ENCODE measurements around the gene FAM163B. TPM values are rescaled to one million over a fixed set of nuclear protein-coding genes. Genes with fewer than 3 reads are reported as not detected.

FAM163B gene
- total and polyA plus RNA-seq, 4 donors: 2.1 to 4.0 (median 3.4) TPM

DNA sequence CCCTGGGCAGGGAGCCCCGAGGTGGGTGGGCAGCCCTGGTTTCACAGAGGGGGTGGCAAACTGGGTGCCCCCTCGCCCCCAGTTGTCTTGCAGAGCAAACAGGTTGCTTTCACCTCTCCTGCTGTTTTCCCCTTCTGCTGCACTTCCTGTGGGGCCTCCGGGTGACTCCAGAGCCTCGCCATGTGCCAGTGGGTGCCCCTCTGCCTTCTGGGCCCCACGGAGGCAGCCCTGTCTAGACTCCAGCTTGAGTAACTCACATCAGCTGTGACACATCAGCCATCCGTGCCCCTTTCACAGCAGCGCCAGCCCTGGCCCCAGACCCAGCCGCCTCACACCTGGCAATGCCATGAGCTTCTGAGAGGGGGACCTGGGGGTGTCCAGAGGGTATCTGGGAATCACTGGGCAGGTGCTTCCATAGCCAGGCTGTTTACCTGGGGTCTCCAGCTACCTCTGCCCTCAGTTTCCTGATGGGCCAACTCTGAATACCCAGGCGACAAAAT is 37.7 kb downstream of the FAM163B start:
- DNase-seq (ENCODE audit: low spot score): no peak
- TF ChIP-seq YY1 (IDR thresholded peaks at IDR 0.05) (no peak), NR2F2 (IDR thresholded peaks at IDR 0.05) (no peak), GABPA (IDR thresholded peaks at IDR 0.05 in 1 of 2, conservative IDR thresholded peaks at IDR 0.05 in 1 of 2) (no peak), RXRA (IDR thresholded peaks at IDR 0.05) (no peak), JUND (IDR thresholded peaks at IDR 0.05) (no peak), HNF4G (IDR thresholded peaks at IDR 0.05) (no peak), RAD21 (IDR thresholded peaks at IDR 0.05) (no peak), SP1 (IDR thresholded peaks at IDR 0.05) (no peak), TAF1 (conservative IDR thresholded peaks at IDR 0.05) (no peak), HNF4A (conservative IDR thresholded peaks at IDR 0.05) (no peak), EGR1 (IDR thresholded peaks at IDR 0.05; ENCODE audit: low read depth in 2 of 2) (no peak), FOXA2 (IDR thresholded peaks at IDR 0.05) (no peak)
- TF ChIP-seq, protein P1, sequence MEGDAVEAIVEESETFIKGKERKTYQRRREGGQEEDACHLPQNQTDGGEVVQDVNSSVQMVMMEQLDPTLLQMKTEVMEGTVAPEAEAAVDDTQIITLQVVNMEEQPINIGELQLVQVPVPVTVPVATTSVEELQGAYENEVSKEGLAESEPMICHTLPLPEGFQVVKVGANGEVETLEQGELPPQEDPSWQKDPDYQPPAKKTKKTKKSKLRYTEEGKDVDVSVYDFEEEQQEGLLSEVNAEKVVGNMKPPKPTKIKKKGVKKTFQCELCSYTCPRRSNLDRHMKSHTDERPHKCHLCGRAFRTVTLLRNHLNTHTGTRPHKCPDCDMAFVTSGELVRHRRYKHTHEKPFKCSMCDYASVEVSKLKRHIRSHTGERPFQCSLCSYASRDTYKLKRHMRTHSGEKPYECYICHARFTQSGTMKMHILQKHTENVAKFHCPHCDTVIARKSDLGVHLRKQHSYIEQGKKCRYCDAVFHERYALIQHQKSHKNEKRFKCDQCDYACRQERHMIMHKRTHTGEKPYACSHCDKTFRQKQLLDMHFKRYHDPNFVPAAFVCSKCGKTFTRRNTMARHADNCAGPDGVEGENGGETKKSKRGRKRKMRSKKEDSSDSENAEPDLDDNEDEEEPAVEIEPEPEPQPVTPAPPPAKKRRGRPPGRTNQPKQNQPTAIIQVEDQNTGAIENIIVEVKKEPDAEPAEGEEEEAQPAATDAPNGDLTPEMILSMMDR (IDR thresholded peaks at IDR 0.05; ENCODE audit: low read depth, low read length, missing input control): no peak
- TF ChIP-seq, protein P2, sequence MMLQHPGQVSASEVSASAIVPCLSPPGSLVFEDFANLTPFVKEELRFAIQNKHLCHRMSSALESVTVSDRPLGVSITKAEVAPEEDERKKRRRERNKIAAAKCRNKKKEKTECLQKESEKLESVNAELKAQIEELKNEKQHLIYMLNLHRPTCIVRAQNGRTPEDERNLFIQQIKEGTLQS (IDR thresholded peaks at IDR 0.05): no peak
- TF ChIP-seq, protein P3, sequence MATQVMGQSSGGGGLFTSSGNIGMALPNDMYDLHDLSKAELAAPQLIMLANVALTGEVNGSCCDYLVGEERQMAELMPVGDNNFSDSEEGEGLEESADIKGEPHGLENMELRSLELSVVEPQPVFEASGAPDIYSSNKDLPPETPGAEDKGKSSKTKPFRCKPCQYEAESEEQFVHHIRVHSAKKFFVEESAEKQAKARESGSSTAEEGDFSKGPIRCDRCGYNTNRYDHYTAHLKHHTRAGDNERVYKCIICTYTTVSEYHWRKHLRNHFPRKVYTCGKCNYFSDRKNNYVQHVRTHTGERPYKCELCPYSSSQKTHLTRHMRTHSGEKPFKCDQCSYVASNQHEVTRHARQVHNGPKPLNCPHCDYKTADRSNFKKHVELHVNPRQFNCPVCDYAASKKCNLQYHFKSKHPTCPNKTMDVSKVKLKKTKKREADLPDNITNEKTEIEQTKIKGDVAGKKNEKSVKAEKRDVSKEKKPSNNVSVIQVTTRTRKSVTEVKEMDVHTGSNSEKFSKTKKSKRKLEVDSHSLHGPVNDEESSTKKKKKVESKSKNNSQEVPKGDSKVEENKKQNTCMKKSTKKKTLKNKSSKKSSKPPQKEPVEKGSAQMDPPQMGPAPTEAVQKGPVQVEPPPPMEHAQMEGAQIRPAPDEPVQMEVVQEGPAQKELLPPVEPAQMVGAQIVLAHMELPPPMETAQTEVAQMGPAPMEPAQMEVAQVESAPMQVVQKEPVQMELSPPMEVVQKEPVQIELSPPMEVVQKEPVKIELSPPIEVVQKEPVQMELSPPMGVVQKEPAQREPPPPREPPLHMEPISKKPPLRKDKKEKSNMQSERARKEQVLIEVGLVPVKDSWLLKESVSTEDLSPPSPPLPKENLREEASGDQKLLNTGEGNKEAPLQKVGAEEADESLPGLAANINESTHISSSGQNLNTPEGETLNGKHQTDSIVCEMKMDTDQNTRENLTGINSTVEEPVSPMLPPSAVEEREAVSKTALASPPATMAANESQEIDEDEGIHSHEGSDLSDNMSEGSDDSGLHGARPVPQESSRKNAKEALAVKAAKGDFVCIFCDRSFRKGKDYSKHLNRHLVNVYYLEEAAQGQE (IDR thresholded peaks at IDR 0.05): no peak
- TF ChIP-seq, protein P4, sequence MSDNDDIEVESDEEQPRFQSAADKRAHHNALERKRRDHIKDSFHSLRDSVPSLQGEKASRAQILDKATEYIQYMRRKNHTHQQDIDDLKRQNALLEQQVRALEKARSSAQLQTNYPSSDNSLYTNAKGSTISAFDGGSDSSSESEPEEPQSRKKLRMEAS (IDR thresholded peaks at IDR 0.05): no peak
- TF ChIP-seq, protein P5, sequence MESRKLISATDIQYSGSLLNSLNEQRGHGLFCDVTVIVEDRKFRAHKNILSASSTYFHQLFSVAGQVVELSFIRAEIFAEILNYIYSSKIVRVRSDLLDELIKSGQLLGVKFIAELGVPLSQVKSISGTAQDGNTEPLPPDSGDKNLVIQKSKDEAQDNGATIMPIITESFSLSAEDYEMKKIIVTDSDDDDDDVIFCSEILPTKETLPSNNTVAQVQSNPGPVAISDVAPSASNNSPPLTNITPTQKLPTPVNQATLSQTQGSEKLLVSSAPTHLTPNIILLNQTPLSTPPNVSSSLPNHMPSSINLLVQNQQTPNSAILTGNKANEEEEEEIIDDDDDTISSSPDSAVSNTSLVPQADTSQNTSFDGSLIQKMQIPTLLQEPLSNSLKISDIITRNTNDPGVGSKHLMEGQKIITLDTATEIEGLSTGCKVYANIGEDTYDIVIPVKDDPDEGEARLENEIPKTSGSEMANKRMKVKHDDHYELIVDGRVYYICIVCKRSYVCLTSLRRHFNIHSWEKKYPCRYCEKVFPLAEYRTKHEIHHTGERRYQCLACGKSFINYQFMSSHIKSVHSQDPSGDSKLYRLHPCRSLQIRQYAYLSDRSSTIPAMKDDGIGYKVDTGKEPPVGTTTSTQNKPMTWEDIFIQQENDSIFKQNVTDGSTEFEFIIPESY (IDR thresholded peaks at IDR 0.05): no peak
- WGBS: 84% methylated on average over 9 of the region's 9 CpGs
- H3K4me1 ChIP-seq (ENCODE audit: control insufficient read depth in 4 of 4, insufficient read depth in 4 of 4, low read length in 3 of 4): no peaks in the 10 kb centered on the region
- H3K9ac ChIP-seq (ENCODE audit: low read depth in 1 of 2, low read length in 2 of 2): no peak overlapping the region
- H3K9me3 ChIP-seq (ENCODE audit: control insufficient read depth in 4 of 4, low read length in 3 of 4): no peaks in the 10 kb centered on the region
- H3K27ac ChIP-seq (ENCODE audit: low read depth in 1 of 2, low read length in 2 of 2): no peak overlapping the region
- H3K4me3 ChIP-seq (ENCODE audit: low read depth in 1 of 3, low read length in 3 of 3): no peak overlapping the region
- no peaks in the 10 kb centered on the region for H3K27me3 ChIP-seq (ENCODE audit: control insufficient read depth in 4 of 4, insufficient read depth in 4 of 4, low read length in 3 of 4)
- no peaks in the 10 kb centered on the region for H3K36me3 ChIP-seq (ENCODE audit: control insufficient read depth in 4 of 4, insufficient read depth in 3 of 4, low read depth in 1 of 4, low read length in 3 of 4)

Measured in liver (tissue), 9 donors.